Endothelial cell (in vitro differentiated cells): ENCODE data around the gene CHD6. TPM values are rescaled to one million over a fixed set of nuclear protein-coding genes. Genes with fewer than 3 reads are reported as not detected.

Experiments
- DNase-seq: peaks from one replicate; pipeline ENCODE4 v3.0.0; 2021; ENCODE audit warnings: low spot score
- H3K27ac Mint-ChIP-seq: one replicate; pipeline ENCODE4 v1.8.0; 2021; ENCODE audit warnings: mixed read lengths, inconsistent platforms; ENCODE audit not compliant: unreplicated experiment
- H3K27me3 Mint-ChIP-seq: one replicate; pipeline ENCODE4 v1.8.0; 2021; ENCODE audit warnings: mild to moderate bottlenecking, moderate library complexity, mixed read lengths, inconsistent platforms; ENCODE audit not compliant: unreplicated experiment
- H3K36me3 Mint-ChIP-seq: one replicate; pipeline ENCODE4 v1.8.0; 2021; ENCODE audit warnings: mild to moderate bottlenecking, low read depth, mixed read lengths, inconsistent platforms; ENCODE audit not compliant: unreplicated experiment
- H3K4me1 Mint-ChIP-seq: one replicate; pipeline ENCODE4 v1.8.0; 2021; ENCODE audit warnings: mild to moderate bottlenecking, mixed read lengths, inconsistent platforms; ENCODE audit not compliant: unreplicated experiment
- H3K4me3 Mint-ChIP-seq: one replicate; pipeline ENCODE4 v1.8.0; 2021; ENCODE audit warnings: mild to moderate bottlenecking, mixed read lengths, inconsistent platforms; ENCODE audit not compliant: unreplicated experiment
- H3K9me3 Mint-ChIP-seq: one replicate; pipeline ENCODE4 v1.8.0; 2021; ENCODE audit warnings: mixed read lengths, inconsistent platforms; ENCODE audit not compliant: unreplicated experiment
- CTCF ChIP-seq: fragments of 200-600 bp; sonication (generic); IDR thresholded peaks from one replicate; pipeline ENCODE4 v1.5.0; 2021; ENCODE audit warnings: antibody characterized with exemption; ENCODE audit not compliant: unreplicated experiment
- total RNA-seq: library from RNA; stranded (reverse); fragmentation: NEBNext Ultra II Directional; extraction: Animal tissue kit (Norgen Biotek cat#: 25700); gene quantifications from one replicate; pipeline ENCODE4 v1.2.1, GENCODE V29; 2021; ENCODE audit not compliant: unreplicated experiment

The CHD6 gene
- total RNA-seq, 1 donor from 2014 or later: 71.8 TPM

GRCh38 chr20:41645372-41645771, 27.2 kb upstream of the CHD6 start:
- Mint-ChIP-seq H3K36me3 (no peaks in the 10 kb centered on the region), H3K4me1 (no peaks in the 10 kb centered on the region), H3K9me3 (no peaks in the 10 kb centered on the region), H3K27me3 (peaks cover 1% of the 10 kb centered on the region), H3K4me3 (no peak overlapping the region), H3K27ac (no peak overlapping the region)
- no peak for TF ChIP-seq CTCF
- DNase-seq: no peak

- Mint-ChIP-seq H3K36me3 (no peaks in the 10 kb centered on the region), H3K4me3 (no peak overlapping the region), H3K27me3 (peaks cover 4% of the 10 kb centered on the region), H3K27ac (no peak overlapping the region), H3K9me3 (no peaks in the 10 kb centered on the region), H3K4me1 (peaks cover 5% of the 10 kb centered on the region)
- no peak for DNase-seq
- no peak for TF ChIP-seq CTCF
Measured at GRCh38 chr20:41643504-41643938, 25.3 kb upstream of the CHD6 start.

GRCh38 chr20:41639630-41640029, 21.5 kb upstream of the CHD6 start:
- H3K4me3 Mint-ChIP-seq: no peak overlapping the region
- H3K9me3 Mint-ChIP-seq: no peaks in the 10 kb centered on the region
- peaks cover 4% of the 10 kb centered on the region for H3K27me3 Mint-ChIP-seq
- H3K4me1 Mint-ChIP-seq: peaks cover 5% of the 10 kb centered on the region
- no peak for TF ChIP-seq CTCF
- DNase-seq: no peak
- H3K36me3 Mint-ChIP-seq: no peaks in the 10 kb centered on the region
- peak overlapping the region; percentile 33 for H3K27ac Mint-ChIP-seq

- no peak overlapping the region for H3K27ac Mint-ChIP-seq
- no peak overlapping the region for H3K4me3 Mint-ChIP-seq
- peaks cover 5% of the 10 kb centered on the region for H3K4me1 Mint-ChIP-seq
- DNase-seq: no peak
- no peaks in the 10 kb centered on the region for H3K9me3 Mint-ChIP-seq
- no peak for TF ChIP-seq CTCF
- peaks cover 3% of the 10 kb centered on the region for H3K27me3 Mint-ChIP-seq
- H3K36me3 Mint-ChIP-seq: no peaks in the 10 kb centered on the region
Measured at GRCh38 chr20:41638456-41638855, 20.3 kb upstream of the CHD6 start.

- Mint-ChIP-seq H3K36me3 (no peaks in the 10 kb centered on the region), H3K27ac (no peak overlapping the region), H3K4me3 (no peak overlapping the region), H3K9me3 (no peaks in the 10 kb centered on the region), H3K27me3 (peaks cover 3% of the 10 kb centered on the region), H3K4me1 (peaks cover 5% of the 10 kb centered on the region)
- TF ChIP-seq CTCF: no peak
- DNase-seq: no peak
Measured at GRCh38 chr20:41635158-41635557, 17.0 kb upstream of the CHD6 start.
